Testis (tissue), 3 donors: Measurements from ENCODE around the gene SUFU. TPM values are rescaled to one million over a fixed set of nuclear protein-coding genes. Genes with fewer than 3 reads are reported as not detected.
A peak's percentile ranks its signal among the peaks of the same experiment; 100 is the strongest.

Experiments
- DNase-seq: peaks from one replicate; pipeline ENCODE4 v3.0.0-alpha.2; 2019
- H3K27ac ChIP-seq, 2 donors: fragments of 200-600 bp; sonication (generic); one replicate each; pipeline ENCODE4 v1.5.1; 2019
- H3K27me3 ChIP-seq: fragments of 200-600 bp; sonication (generic); one replicate; pipeline ENCODE4 v1.5.1; 2019
- H3K36me3 ChIP-seq: fragments of 200-600 bp; sonication (generic); one replicate; pipeline ENCODE4 v1.5.1; 2017; ENCODE audit warnings: low read depth; ENCODE audit errors: missing control alignments
- H3K4me1 ChIP-seq: fragments of 200-600 bp; sonication (generic); one replicate; pipeline ENCODE4 v1.5.1; 2019
- H3K4me3 ChIP-seq, 2 donors: fragments of 200-600 bp; sonication (generic); one replicate each; pipeline ENCODE4 v1.5.1; 2017 to 2019
- H3K9me3 ChIP-seq: fragments of 200-600 bp; sonication (generic); one replicate; pipeline ENCODE4 v1.5.1; 2017
- POLR2A ChIP-seq: fragments of 450-650 bp; IDR thresholded peaks from one replicate; pipeline ENCODE4 v1.6.1; 2017; ENCODE audit warnings: antibody characterized with exemption, mild to moderate bottlenecking, moderate library complexity
- WGBS, 2 donors: methylation state at CpG; one replicate each; pipeline ENCODE4 v1.1.5; 2018; 5-methylcytosine and 5-hydroxymethylcytosine counted together
- intact Hi-C: fragments of 100-400 bp; cut with DNase I; formaldehyde crosslinking; loops from one replicate; pipeline ENCODE4 v1.15.1; 2023; ENCODE audit warnings: low total_unique reads
- polyA plus RNA-seq: library from polyadenylated mRNA; stranded (reverse); fragments of 350-450 nt; fragmentation: Illumina TruSeq; extraction: RNeasy Lipid Tissue Mini Kit (QIAGEN cat#74804); gene quantifications from one replicate; pipeline ENCODE4 v1.2.3, GENCODE V29; 2014; ENCODE audit warnings: low read depth, low replicate concordance; ENCODE audit not compliant: insufficient read depth
- total RNA-seq, 2 donors: library from RNA; depleted of rRNA; stranded (reverse); fragments of >200 nt; gene quantifications; one replicate each; pipeline ENCODE4 v1.2.3, GENCODE V29; 2016
- TF ChIP-seq, protein P1 (sequence below), 3 experiments: fragments of 450-650 bp in 2 of 3; fragments of 200-600 bp in 1 of 3; sonication (generic) in 1 of 3; IDR thresholded peaks; one replicate each; pipeline ENCODE4 v1.5.1; 2016 to 2019; ENCODE audit warnings: antibody characterized with exemption in 3 of 3, mild to moderate bottlenecking in 2 of 3, moderate library complexity in 1 of 3

Gene SUFU
- total and polyA plus RNA-seq, 3 donors from 2014 or later, result 16.5 to 28.4 (median 22.9) TPM

DNA sequence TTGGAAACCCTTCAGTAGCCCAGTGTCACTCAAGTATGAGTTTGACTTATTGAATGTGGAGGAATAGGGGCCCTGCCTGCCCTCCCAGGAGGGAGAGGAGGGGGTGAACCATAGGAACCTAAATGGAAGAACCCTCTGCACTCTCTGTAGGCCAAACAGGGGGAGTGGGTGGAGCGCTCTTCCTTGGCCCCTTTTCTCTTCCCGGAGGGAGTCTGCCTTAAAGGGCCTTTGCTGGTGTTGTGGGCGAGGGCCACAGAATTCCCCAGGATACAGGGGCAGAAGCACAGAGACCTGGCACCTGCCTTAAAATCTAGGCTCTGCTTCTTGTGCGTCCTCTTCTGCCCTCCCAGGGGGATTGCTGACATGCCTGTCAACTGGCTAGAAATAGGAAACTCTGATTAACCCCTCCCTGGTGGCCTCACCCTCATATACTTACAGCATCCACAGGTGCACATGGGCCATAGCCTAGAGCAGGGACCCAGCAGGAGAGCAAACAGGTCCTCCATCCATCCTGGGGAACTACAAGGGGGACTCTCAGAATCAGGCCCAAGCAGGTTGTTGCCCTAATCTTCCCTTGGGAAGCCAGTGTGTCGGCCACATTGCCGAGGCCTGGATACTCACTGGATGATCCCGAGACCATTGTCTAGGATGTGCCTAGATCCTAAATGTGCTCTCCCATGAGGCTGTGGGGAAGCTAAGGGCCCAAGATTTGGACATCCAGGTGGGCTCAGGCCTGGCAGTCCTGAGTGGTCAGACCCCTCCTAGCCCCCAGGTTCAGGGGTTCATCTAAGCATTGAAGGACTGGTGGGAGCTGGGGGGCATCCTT lies 143.9 kb downstream of the SUFU start:
- Histone ChIP-seq H3K27me3 (no peaks in the 10 kb centered on the region), H3K36me3 (no peaks in the 10 kb centered on the region), H3K4me3 (peak overlapping the region in 1 of 2 donors; percentile 81), H3K9me3 (no peaks in the 10 kb centered on the region), H3K27ac (peak overlapping the region; percentile 7 to 8), H3K4me1 (peaks cover 60% of the 10 kb centered on the region)
- intact Hi-C loops, result loop anchor here (10.0 kb wide), 1 partner anchor 143 kb away; the partner anchor contains the start of genes ACTR1A and SUFU
- WGBS, 2 donors, result 39 to 50% methylated on average over 4 to 7 of the region's 7 CpGs
- no peak for DNase-seq
- TF ChIP-seq, protein P1, sequence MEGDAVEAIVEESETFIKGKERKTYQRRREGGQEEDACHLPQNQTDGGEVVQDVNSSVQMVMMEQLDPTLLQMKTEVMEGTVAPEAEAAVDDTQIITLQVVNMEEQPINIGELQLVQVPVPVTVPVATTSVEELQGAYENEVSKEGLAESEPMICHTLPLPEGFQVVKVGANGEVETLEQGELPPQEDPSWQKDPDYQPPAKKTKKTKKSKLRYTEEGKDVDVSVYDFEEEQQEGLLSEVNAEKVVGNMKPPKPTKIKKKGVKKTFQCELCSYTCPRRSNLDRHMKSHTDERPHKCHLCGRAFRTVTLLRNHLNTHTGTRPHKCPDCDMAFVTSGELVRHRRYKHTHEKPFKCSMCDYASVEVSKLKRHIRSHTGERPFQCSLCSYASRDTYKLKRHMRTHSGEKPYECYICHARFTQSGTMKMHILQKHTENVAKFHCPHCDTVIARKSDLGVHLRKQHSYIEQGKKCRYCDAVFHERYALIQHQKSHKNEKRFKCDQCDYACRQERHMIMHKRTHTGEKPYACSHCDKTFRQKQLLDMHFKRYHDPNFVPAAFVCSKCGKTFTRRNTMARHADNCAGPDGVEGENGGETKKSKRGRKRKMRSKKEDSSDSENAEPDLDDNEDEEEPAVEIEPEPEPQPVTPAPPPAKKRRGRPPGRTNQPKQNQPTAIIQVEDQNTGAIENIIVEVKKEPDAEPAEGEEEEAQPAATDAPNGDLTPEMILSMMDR (IDR thresholded peaks at IDR 0.05), result no peak
- no peak for TF ChIP-seq POLR2A

DNA sequence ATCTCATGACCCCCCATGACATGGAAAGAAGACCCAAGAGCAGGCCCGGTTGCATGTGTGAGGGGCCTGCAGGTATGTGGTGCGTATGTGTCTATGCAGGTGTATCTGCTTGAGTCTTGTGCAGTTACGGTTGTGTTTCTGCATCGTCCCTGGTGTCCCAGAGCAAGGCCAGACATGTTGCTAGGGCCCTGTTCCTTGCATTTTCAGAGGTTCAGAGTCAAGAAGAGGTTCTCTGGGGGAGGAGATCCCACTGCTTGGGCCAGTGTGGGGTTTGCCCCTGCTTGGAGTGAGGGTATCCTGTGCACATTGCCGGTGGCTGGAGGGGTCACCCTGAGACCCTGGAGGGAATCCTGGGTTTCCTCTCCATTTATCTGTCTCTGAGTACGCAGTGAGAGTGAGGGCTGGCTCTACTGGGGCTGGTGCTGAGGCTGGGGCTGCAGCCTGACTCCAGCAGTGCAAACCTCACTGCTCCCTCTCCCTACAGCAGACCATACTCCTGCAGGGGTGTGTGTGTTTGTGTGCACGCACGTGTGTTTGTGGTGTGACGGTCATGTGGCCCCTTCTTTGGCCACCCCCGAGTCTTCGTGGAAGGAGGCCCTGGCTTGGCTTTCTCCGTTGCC lies 144.6 kb downstream of the SUFU start:
- no peak overlapping the region for H3K4me3 ChIP-seq
- no peaks in the 10 kb centered on the region for H3K36me3 ChIP-seq
- WGBS, 2 donors, result 36 to 58% methylated on average over 3 to 12 of the region's 12 CpGs
- no peak for DNase-seq
- TF ChIP-seq, protein P1 (IDR thresholded peaks at IDR 0.05), result no peak
- TF ChIP-seq POLR2A, result no peak
- H3K27ac ChIP-seq, result peak overlapping the region in 1 of 2 donors; percentile 8
- H3K27me3 ChIP-seq, result no peaks in the 10 kb centered on the region
- H3K4me1 ChIP-seq, result peaks cover 67% of the 10 kb centered on the region
- no peaks in the 10 kb centered on the region for H3K9me3 ChIP-seq
- intact Hi-C loops, result loop anchor here (10.0 kb wide), 1 partner anchor 144 kb away; the partner anchor contains the start of genes ACTR1A and SUFU

DNA sequence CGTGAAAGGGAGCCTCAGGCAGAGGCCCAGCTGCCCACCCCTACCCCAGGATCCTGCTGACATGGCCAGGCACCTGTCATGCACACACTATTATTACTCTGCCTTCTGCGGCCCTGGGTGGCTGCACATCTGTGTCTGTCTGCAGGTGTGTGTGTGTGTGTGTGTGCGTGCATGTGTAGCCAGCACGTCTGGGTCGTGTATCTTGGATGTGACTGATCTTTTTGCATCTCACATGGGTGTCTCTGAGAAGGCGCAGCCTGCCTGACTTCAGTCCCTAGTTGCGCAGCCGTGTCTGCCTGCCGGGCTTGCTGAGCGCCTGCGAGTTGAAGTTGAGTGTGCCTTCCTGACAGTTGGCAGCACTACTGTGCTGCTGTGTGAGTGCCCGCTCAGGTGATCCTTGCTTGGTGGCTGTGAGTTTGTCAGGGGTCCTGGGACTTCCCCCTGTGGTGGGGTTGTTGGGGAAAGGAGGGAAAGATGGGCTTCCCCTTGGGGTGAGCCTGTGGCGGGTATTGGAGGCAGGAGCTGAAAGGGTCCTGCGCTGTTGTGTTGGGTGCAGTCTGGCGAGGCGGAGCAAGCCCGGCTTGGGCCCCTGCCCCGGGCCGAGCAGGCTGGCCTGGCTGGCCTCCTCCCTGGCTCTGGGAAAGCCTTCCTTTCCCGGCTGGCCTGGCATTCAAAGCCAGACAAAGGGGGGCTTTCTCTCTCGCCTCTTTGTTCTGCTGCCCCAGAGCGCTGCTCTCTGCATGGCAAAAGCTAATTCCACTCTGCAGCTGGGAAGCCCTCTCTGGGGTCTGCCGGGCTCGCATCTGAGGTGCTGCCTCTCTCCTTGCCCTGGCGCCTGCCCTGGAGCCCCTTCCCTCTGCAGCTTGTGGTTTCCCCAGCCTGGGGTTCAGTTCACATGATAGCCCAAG lies 145.4 kb downstream of the SUFU start:
- 37 to 43% methylated on average over 14 to 25 of the region's 25 CpGs for WGBS, 2 donors
- intact Hi-C loops, result loop anchor here (10.0 kb wide), 1 partner anchor 144 kb away; the partner anchor contains the start of genes ACTR1A and SUFU

More for the DNA sequence above, 145.4 kb downstream of the SUFU start:
- Histone ChIP-seq H3K27ac (peak overlapping the region in 1 of 2 donors; percentile 21), H3K4me3 (no peak overlapping the region), H3K4me1 (peaks cover 68% of the 10 kb centered on the region), H3K36me3 (no peaks in the 10 kb centered on the region), H3K27me3 (no peaks in the 10 kb centered on the region), H3K9me3 (no peaks in the 10 kb centered on the region)
- no peak for DNase-seq
- TF ChIP-seq, protein P1 (IDR thresholded peaks at IDR 0.05), result no peak
- no peak for TF ChIP-seq POLR2A
